GM23338 (cell line): ENCODE results near the gene TRAF4.

Experiments
- CREB1 ChIP-seq: fragments of 250-450 bp; sonication (Bioruptor Pico); IDR thresholded peaks from 2 replicates; pipeline ENCODE4 v1.5.0; 2020; ENCODE audit warnings: low read depth, mild to moderate bottlenecking, moderate library complexity
- CTCF ChIP-seq, 2 experiments: fragments of 200-600 bp in 1 of 2; sonication (generic) in 1 of 2; conservative IDR thresholded peaks; 2 replicates each; pipeline versions ENCODE4 v1.5.1 to v1.6.1; 2016 to 2017; ENCODE audit warnings: antibody characterized with exemption in 2 of 2, low read depth in 2 of 2, mild to moderate bottlenecking in 2 of 2, moderate library complexity in 1 of 2
- EZH2 ChIP-seq: fragments of 200-600 bp; sonication (generic); IDR thresholded peaks from one replicate; pipeline ENCODE4 v1.8.0; 2017; ENCODE audit warnings: antibody characterized with exemption, mild to moderate bottlenecking, low read depth; ENCODE audit not compliant: unreplicated experiment
- EZH2phosphoT487 ChIP-seq: fragments of 200-600 bp; sonication (generic); IDR thresholded peaks from one replicate; pipeline ENCODE4 v1.8.1; 2018; ENCODE audit warnings: antibody characterized with exemption; ENCODE audit not compliant: unreplicated experiment
- JUNB ChIP-seq: IDR thresholded peaks from one replicate; pipeline ENCODE4 v1.6.1; 2016; ENCODE audit warnings: antibody characterized with exemption; ENCODE audit not compliant: unreplicated experiment
- POLR2AphosphoS5 ChIP-seq: IDR thresholded peaks from 2 replicates; pipeline ENCODE4 v1.6.1; 2016; ENCODE audit warnings: antibody characterized with exemption, low read depth
- REST ChIP-seq: IDR thresholded peaks from one replicate; pipeline ENCODE4 v1.6.1; 2018; ENCODE audit warnings: antibody characterized with exemption; ENCODE audit not compliant: unreplicated experiment
- STAT1 ChIP-seq: IDR thresholded peaks from one replicate; pipeline ENCODE4 v1.6.1; 2016; ENCODE audit warnings: antibody characterized with exemption; ENCODE audit not compliant: unreplicated experiment
- ZNF331 ChIP-seq: fragments of 250-450 bp; sonication (Bioruptor Pico); IDR thresholded peaks from 2 replicates; pipeline ENCODE4 v1.5.0; 2020; ENCODE audit warnings: low read depth, mild to moderate bottlenecking, moderate library complexity

- TF ChIP-seq EZH2 (no peak), CTCF (conservative IDR thresholded peaks at IDR 0.05; ENCODE audit: low read depth in 2 of 2) (no peak), POLR2AphosphoS5 (no peak), ZNF331 (CRISPR knock-in tag) (no peak), EZH2phosphoT487 (no peak), REST (no peak), CREB1 (CRISPR knock-in tag) (no peak), JUNB (no peak), STAT1 (no peak)
Observed at GRCh38 chr17:28748852-28749515, 5.2 kb downstream of the TRAF4 start.
